K562 (cell line): ENCODE results near the gene GRPEL2. TPM values are rescaled to one million over a fixed set of nuclear protein-coding genes. Genes with fewer than 3 reads are reported as not detected.

Experiments
- ATAC-seq: fragments of 200-7000 bp; cut with Tn5 transposase; 3 replicates; pipeline ENCODE4 v1.9.1; 2020; ENCODE audit warnings: moderate library complexity
- Bru-seq: library from RNA; stranded (reverse); fragments of 400-500 nt; gene quantifications from one replicate; lab custom pipeline; 2021; lab: Mats Ljungman, UMichigan
- BruChase-seq, 2 experiments: library from RNA; stranded (reverse); fragments of 400-500 nt; gene quantifications; one replicate each; lab custom pipeline; 2021; lab: Mats Ljungman, UMichigan
- BruUV-seq: library from RNA; stranded (reverse); fragments of 400-500 nt; replicated peaks from 2 replicates; lab custom pipeline; 2021; lab: Mats Ljungman, UMichigan
- CTCF ChIA-PET: fragments of 300-600 bp; formaldehyde crosslinking; extraction: SDS; loops from one replicate; lab custom pipeline; 2021; ENCODE audit warnings: low intra/inter-chr PET ratio; lab: Yijun Ruan, JAX
- POLR2A ChIA-PET: fragments of 300-600, 350-650 bp; sonication (Branson Sonifier 250); formaldehyde crosslinking; extraction: SDS; loops from one replicate; lab custom pipeline; 2021; ENCODE audit warnings: antibody characterized with exemption, inconsistent platforms; lab: Yijun Ruan, JAX
- DNase-seq, 4 experiments: peaks; one replicate each; pipeline versions ENCODE4 v3.0.0 to v3.0.0-alpha.2; 2011 to 2018; ENCODE audit warnings: low spot score in 3 of 4, mixed read lengths in 3 of 4; ENCODE audit errors: extremely low read depth in 1 of 4
- FAIRE-seq: peaks from 2 replicates; lab custom pipeline; 2011; peaks lifted over from hg19 to GRCh38; lab: Jason Lieb, UNC
- H2AFZ ChIP-seq: 2 replicates; pipeline ENCODE4 v1.6.0; 2011; ENCODE audit warnings: low read depth, low read length, control low read depth, inconsistent platforms
- H3K27ac ChIP-seq: fragments of 200-600 bp; 3 replicates; pipeline ENCODE4 v1.8.0; 2011; ENCODE audit warnings: low read depth, mild to moderate bottlenecking, control low read depth, inconsistent platforms, low read length, moderate library complexity, mixed read lengths; ENCODE audit errors: extremely low read depth
- H3K27me3 ChIP-seq, 2 experiments: fragments of 300-600 bp in 1 of 2; 2 replicates in 1 of 2; 3 replicates in 1 of 2; pipeline versions ENCODE4 v1.6.0 to v1.8.0; 2011; ENCODE audit warnings: inconsistent platforms in 2 of 2, low read length in 2 of 2, mild to moderate bottlenecking in 1 of 2, mixed read lengths in 1 of 2, moderate library complexity in 1 of 2; ENCODE audit not compliant: control insufficient read depth in 2 of 2, insufficient read depth in 2 of 2
- H3K36me3 ChIP-seq: fragments of 300-600 bp; 3 replicates; pipeline ENCODE4 v1.8.0; 2011; ENCODE audit warnings: mild to moderate bottlenecking, low read length, inconsistent platforms; ENCODE audit not compliant: control insufficient read depth, insufficient read depth
- H3K4me1 ChIP-seq, 2 experiments: fragments of 200-600 bp in 1 of 2; replicated peaks in 1 of 2; 2 replicates in 1 of 2; 3 replicates in 1 of 2; pipeline versions ENCODE4 v1.5.1 to v1.8.0; 2011; ENCODE audit warnings: inconsistent platforms in 2 of 2, low read length in 2 of 2, mild to moderate bottlenecking in 1 of 2, mixed read lengths in 1 of 2, moderate library complexity in 1 of 2; ENCODE audit not compliant: control insufficient read depth in 2 of 2, insufficient read depth in 2 of 2
- H3K4me2 ChIP-seq: 2 replicates; pipeline ENCODE4 v1.6.1; 2011; ENCODE audit warnings: low read length, control low read depth, inconsistent platforms, mixed read lengths; ENCODE audit not compliant: insufficient read depth
- H3K4me3 ChIP-seq: fragments of 200-600 bp; sonication (generic), shearing (Covaris generic); 2 replicates; pipeline ENCODE4 v1.5.1; 2016; ENCODE audit warnings: control low read depth, inconsistent platforms
- H3K79me2 ChIP-seq: fragments of 200-600 bp; 3 replicates; pipeline ENCODE4 v1.8.0; 2011; ENCODE audit warnings: low read length, inconsistent platforms; ENCODE audit not compliant: control insufficient read depth, insufficient read depth
- H3K9ac ChIP-seq, 2 experiments: 2 replicates each; pipeline versions ENCODE4 v1.6.0 to v1.6.1; 2011; ENCODE audit warnings: low read depth in 2 of 2, low read length in 2 of 2, control low read depth in 1 of 2, inconsistent platforms in 1 of 2, mild to moderate bottlenecking in 1 of 2, mixed read lengths in 1 of 2; ENCODE audit not compliant: insufficient read depth in 1 of 2
- H3K9me1 ChIP-seq: one replicate; pipeline ENCODE4 v1.6.0; 2011; ENCODE audit warnings: inconsistent platforms, mild to moderate bottlenecking, low read length, moderate library complexity; ENCODE audit not compliant: control insufficient read depth, insufficient read depth
- H3K9me3 ChIP-seq: replicated peaks from 2 replicates; pipeline ENCODE4 v1.5.1; 2011; ENCODE audit warnings: low read depth, low read length, inconsistent platforms; ENCODE audit not compliant: control insufficient read depth, insufficient read depth
- H4K20me1 ChIP-seq: replicated peaks from 2 replicates; pipeline ENCODE4 v1.6.1; 2011; ENCODE audit warnings: low read length, inconsistent platforms, mixed read lengths; ENCODE audit not compliant: control insufficient read depth, insufficient read depth
- CC2D1A ChIP-seq: fragments of 450-650 bp; IDR thresholded peaks from 2 replicates; pipeline ENCODE4 v1.6.1; 2017; ENCODE audit warnings: mild to moderate bottlenecking
- CHD1 ChIP-seq: fragments of 200-600 bp; sonication (generic); IDR thresholded peaks from one replicate; pipeline ENCODE4 v1.6.1; 2012; ENCODE audit warnings: mild to moderate bottlenecking, moderate library complexity, low read length, inconsistent platforms
- CREM ChIP-seq: IDR thresholded peaks from 2 replicates; pipeline ENCODE4 v1.6.1; 2014; ENCODE audit warnings: antibody characterized with exemption, low read depth
- ELF2 ChIP-seq: fragments of 250-450 bp; sonication (Bioruptor Pico); IDR thresholded peaks from 2 replicates; pipeline ENCODE4 v1.5.0; 2021; ENCODE audit warnings: mild to moderate bottlenecking
- ILF3 ChIP-seq: fragments of 450-650 bp; IDR thresholded peaks from 2 replicates; pipeline ENCODE4 v1.6.1; 2018; ENCODE audit warnings: antibody characterized with exemption, mild to moderate bottlenecking, moderate library complexity, borderline replicate concordance
- KDM1A ChIP-seq, 2 experiments: fragments of 450-650 bp; IDR thresholded peaks; 2 replicates each; pipeline ENCODE4 v1.6.1; 2016; ENCODE audit warnings: mild to moderate bottlenecking in 2 of 2
- STAT5B ChIP-seq: fragments of 250-450 bp; sonication (Bioruptor Pico); IDR thresholded peaks from 2 replicates; pipeline ENCODE4 v1.8.0; 2021; ENCODE audit warnings: mild to moderate bottlenecking, inconsistent platforms
- TEAD1 ChIP-seq, 2 experiments: fragments of 450-650 bp in 1 of 2; sonication (generic) in 1 of 2; formaldehyde crosslinking; IDR thresholded peaks; 2 replicates each; pipeline versions ENCODE4 v1.4.0 to v1.8.0; 2020 to 2022; ENCODE audit warnings: mild to moderate bottlenecking in 2 of 2, missing genetic modification reagents in 1 of 2
- YBX1 ChIP-seq: fragments of 450-650 bp; IDR thresholded peaks from 2 replicates; pipeline ENCODE4 v1.7.1; 2016; ENCODE audit warnings: mild to moderate bottlenecking
- ZNF766 ChIP-seq: fragments of 200-800 bp; sonication (Bioruptor generic); conservative IDR thresholded peaks from 2 replicates; pipeline ENCODE4 v1.6.1; 2016; ENCODE audit warnings: missing genetic modification characterization, missing compliant biosample characterization
- WGBS: fragments of 100-300 bp; shearing (Covaris generic); methylation state at CpG from one replicate; pipeline ENCODE4 v1.1.6; 2016; ENCODE audit warnings: low coverage, mixed read lengths; ENCODE audit not compliant: insufficient coverage; ENCODE audit errors: missing lambda C conversion rate; 5-methylcytosine and 5-hydroxymethylcytosine counted together
- in situ Hi-C: fragments of 300-500 bp; cut with MboI; formaldehyde crosslinking; loops from 4 replicates; pipeline ENCODE4 v1.15.0; 2018; ENCODE audit warnings: inconsistent platforms, mixed read lengths
- intact Hi-C: fragments of 100-400 bp; cut with micrococcal nuclease; formaldehyde crosslinking; loops from 2 replicates; pipeline ENCODE4 v1.14.2; 2022
- long read RNA-seq, 3 experiments: library from polyadenylated mRNA in 2 of 3; library from RNA in 1 of 3; unstranded in 2 of 3; stranded (forward) in 1 of 3; transcript quantifications; one replicate each; pipeline ENCODE4 v2.0.0, GENCODE V29; 2019 to 2022
- polyA minus RNA-seq, 3 experiments: library from RNA; depleted of rRNA, polyadenylated mRNA; stranded (reverse); fragments of >200 nt; gene quantifications; 2 replicates each; pipeline ENCODE4 v1.2.3, GENCODE V29; 2011
- polyA plus RNA-seq, 8 experiments: library from polyadenylated mRNA; depleted of rRNA in 4 of 8; stranded (reverse) in 5 of 8; unstranded in 3 of 8; fragments of >200 nt; fragmentation: Nextera tagmentation in 2 of 8; fragmentation: Illumina TruSeq in 1 of 8; extraction: Ambion mirVana in 2 of 8; extraction: Trizol in 1 of 8; gene quantifications; 2 replicates each; pipeline versions ENCODE4 v1.2.1 to v1.2.3, GENCODE V29; 2011 to 2014; ENCODE audit warnings: inconsistent platforms in 1 of 8, missing spikeins in 1 of 8
- total RNA-seq, 7 experiments: library from RNA; depleted of rRNA in 6 of 7; stranded (reverse); fragments of >200 nt in 6 of 7; fragmentation: Illumina TruSeq in 2 of 7; extraction: Trizol in 2 of 7; gene quantifications; 2 replicates each; pipeline versions ENCODE4 v1.2.1 to v1.2.3, GENCODE V29; 2011 to 2021; ENCODE audit warnings: low replicate concordance in 1 of 7
- TF ChIP-seq, protein P1 (sequence below): fragments of 450-650 bp; conservative IDR thresholded peaks from 2 replicates; pipeline ENCODE4 v1.6.1; 2016; ENCODE audit warnings: missing genetic modification characterization, low read depth, mild to moderate bottlenecking, control low read depth, missing compliant biosample characterization
- TF ChIP-seq, protein P2 (sequence below): fragments of 450-650 bp; formaldehyde crosslinking; IDR thresholded peaks from 2 replicates; pipeline ENCODE4 v1.4.0; 2022; ENCODE audit warnings: missing genetic modification characterization

GRPEL2 gene, protein sequence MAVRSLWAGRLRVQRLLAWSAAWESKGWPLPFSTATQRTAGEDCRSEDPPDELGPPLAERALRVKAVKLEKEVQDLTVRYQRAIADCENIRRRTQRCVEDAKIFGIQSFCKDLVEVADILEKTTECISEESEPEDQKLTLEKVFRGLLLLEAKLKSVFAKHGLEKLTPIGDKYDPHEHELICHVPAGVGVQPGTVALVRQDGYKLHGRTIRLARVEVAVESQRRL
- total RNA-seq (2011; cell fraction: chromatin; rRNA removed; ENCODE audit: low replicate concordance) = 19.7 and 30.9 TPM in 2 replicates
- 10.5 and 12.1 TPM in 2 replicates for total RNA-seq (2011; cell fraction: nucleolus; rRNA removed)
- 21.0 and 33.4 TPM in 2 replicates for total RNA-seq (2011; cell fraction: nucleoplasm; rRNA removed)
- total RNA-seq (2014; rRNA removed) (26.1 and 27.6 TPM in 2 replicates), total RNA-seq (2014; rRNA removed; fragmentation: Illumina TruSeq; extraction: Trizol) (35.8 and 44.2 TPM in 2 replicates), total RNA-seq (2015; rRNA removed; fragmentation: Illumina TruSeq; extraction: Trizol) (19.4 and 23.2 TPM in 2 replicates), total RNA-seq (2021) (37.8 and 40.5 TPM in 2 replicates), polyA plus RNA-seq (2011; rRNA removed) (29.1 and 31.0 TPM in 2 replicates), polyA plus RNA-seq (2014; fragmentation: Illumina TruSeq; extraction: Trizol) (23.0 and 23.4 TPM in 2 replicates), polyA plus RNA-seq (2014; fragmentation: Nextera tagmentation; extraction: Ambion mirVana) (10 to 100 TPM; 11.2 to 17.1 TPM), polyA plus RNA-seq (2014; rRNA removed) (25.8 and 26.4 TPM in 2 replicates), polyA minus RNA-seq (2011; rRNA and poly(A)+ RNA removed) (40.6 and 45.9 TPM in 2 replicates), Bru-seq, nascent RNA (percentile 98 among the genes with signal in this experiment), BruChase-seq, experiment 1, labeled RNA remaining after a 2-hour chase (percentile 99 among the genes with signal in this experiment), BruChase-seq, experiment 2, labeled RNA remaining after a 6-hour chase (percentile 99 among the genes with signal in this experiment)
- polyA plus RNA-seq (2011; cell fraction: cytosol; rRNA removed) = 4.9 and 14.0 TPM in 2 replicates
- 14.6 and 16.7 TPM in 2 replicates for polyA plus RNA-seq (2011; cell fraction: nucleus; rRNA removed)
- polyA plus RNA-seq (2012) = 8.6 and 9.6 TPM in 2 replicates
- polyA minus RNA-seq (2011; cell fraction: cytosol; rRNA and poly(A)+ RNA removed) = 19.4 and 28.1 TPM in 2 replicates
- polyA minus RNA-seq (2011; cell fraction: nucleus; rRNA and poly(A)+ RNA removed) = 11.2 and 19.1 TPM in 2 replicates
- long read RNA-seq, experiment 1, full-length matches to known transcripts = 38 of 98 reads
- long read RNA-seq, experiment 1, partial matches to known transcripts = 58 of 98 reads
- long read RNA-seq, experiment 1, other reads (novel, unspliced or antisense) = 2 of 98 reads
- long read RNA-seq, experiment 2, full-length matches to known transcripts = 4 of 14 reads
- long read RNA-seq, experiment 2, partial matches to known transcripts = 0 of 14 reads
- long read RNA-seq, experiment 2, other reads (novel, unspliced or antisense) = 10 of 14 reads
- long read RNA-seq, experiment 3, full-length matches to known transcripts = 4 of 7 reads
- long read RNA-seq, experiment 3, partial matches to known transcripts = 0 of 7 reads
- long read RNA-seq, experiment 3, other reads (novel, unspliced or antisense) = 3 of 7 reads

DNA sequence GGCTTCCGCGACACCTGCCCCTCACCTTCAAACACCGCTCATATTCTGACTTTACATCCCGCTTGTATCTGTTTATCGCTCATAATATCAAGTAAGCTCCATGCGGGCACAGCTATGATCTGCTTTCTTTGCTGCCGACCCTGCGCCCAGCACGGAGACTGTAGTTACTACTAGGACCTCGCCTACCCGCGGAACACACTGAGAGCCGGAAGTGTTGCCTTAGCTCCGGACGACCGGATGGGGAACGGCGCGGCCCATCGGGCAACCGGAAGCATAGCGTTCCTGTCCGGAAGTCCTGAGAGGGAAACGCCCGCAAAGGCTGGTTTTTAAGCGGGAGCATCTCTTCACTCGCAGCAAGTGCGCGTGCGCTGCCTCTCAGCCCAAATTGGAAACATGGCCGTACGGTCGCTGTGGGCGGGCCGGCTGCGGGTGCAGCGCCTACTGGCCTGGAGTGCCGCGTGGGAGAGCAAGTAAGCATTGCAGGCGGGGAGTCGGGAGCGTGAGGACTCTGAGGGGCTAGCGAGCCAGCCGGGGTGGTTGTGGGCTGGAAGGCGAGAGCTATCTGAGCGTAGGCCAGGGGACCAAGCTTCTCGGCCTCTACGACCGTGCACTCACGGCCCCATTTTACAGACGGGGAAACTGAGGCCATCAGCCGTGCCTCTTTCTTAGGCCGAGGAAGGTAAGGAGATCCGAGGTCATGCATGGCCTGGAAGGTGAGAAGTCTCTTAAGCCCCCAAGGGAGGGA is at the start of gene GRPEL2:
GRPEL2 (plus strand) TSS at position 353 of the 745 bp plus-strand sequence; CDS start at position 394, 41 bp downstream.
- H3K4me1 ChIP-seq = peaks cover 7 to 21% of the 10 kb centered on the region in 2 experiments; a peak in 3 of 5 replicates
- peak within 1 kb of the TSS; percentile 97 for H3K9ac ChIP-seq
- POLR2A ChIA-PET = interaction anchor here (0.7 to 4.7 kb wide), 14 partner anchors 10 to 257 kb away, joined by 3 to 87 read pairs (median 4); partner anchors contain the start of genes CSNK1A1 and PCYOX1L
- peak; percentile 90 to 96 for TF ChIP-seq KDM1A (IDR thresholded peaks at IDR 0.05)
- TF ChIP-seq ILF3 = no peak
- TF ChIP-seq, protein P1, sequence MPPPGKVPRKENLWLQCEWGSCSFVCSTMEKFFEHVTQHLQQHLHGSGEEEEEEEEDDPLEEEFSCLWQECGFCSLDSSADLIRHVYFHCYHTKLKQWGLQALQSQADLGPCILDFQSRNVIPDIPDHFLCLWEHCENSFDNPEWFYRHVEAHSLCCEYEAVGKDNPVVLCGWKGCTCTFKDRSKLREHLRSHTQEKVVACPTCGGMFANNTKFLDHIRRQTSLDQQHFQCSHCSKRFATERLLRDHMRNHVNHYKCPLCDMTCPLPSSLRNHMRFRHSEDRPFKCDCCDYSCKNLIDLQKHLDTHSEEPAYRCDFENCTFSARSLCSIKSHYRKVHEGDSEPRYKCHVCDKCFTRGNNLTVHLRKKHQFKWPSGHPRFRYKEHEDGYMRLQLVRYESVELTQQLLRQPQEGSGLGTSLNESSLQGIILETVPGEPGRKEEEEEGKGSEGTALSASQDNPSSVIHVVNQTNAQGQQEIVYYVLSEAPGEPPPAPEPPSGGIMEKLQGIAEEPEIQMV (tag) = peak; percentile 64; the same call in 1 of the 2 replicates
- peak; percentile 95 for TF ChIP-seq CHD1
- TF ChIP-seq CC2D1A = peak; percentile 26; the same call in 1 of the 2 replicates
- no peak for TF ChIP-seq YBX1
- TF ChIP-seq STAT5B (CRISPR knock-in tag) = no peak
- TF ChIP-seq TEAD1 (CRISPR knock-in tag; IDR thresholded peaks at IDR 0.05) = peak in 1 of 2 experiments; percentile 52; a peak in 2 of 4 replicates
- TF ChIP-seq, protein P2, sequence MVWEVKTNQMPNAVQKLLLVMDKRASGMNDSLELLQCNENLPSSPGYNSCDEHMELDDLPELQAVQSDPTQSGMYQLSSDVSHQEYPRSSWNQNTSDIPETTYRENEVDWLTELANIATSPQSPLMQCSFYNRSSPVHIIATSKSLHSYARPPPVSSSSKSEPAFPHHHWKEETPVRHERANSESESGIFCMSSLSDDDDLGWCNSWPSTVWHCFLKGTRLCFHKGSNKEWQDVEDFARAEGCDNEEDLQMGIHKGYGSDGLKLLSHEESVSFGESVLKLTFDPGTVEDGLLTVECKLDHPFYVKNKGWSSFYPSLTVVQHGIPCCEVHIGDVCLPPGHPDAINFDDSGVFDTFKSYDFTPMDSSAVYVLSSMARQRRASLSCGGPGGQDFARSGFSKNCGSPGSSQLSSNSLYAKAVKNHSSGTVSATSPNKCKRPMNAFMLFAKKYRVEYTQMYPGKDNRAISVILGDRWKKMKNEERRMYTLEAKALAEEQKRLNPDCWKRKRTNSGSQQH (CRISPR knock-in tag) = peak; percentile 60; the same call in 1 of the 2 replicates
- TF ChIP-seq ELF2 = peak; percentile 91
- peak; percentile 61; the same call in 1 of the 2 replicates for TF ChIP-seq CREM
- peak; percentile 50 for TF ChIP-seq ZNF766

More for the DNA sequence above, at the start of gene GRPEL2:
- peaks cover 35% of the 10 kb centered on the region for H3K36me3 ChIP-seq
- WGBS = under 1% methylated on average over 51 of the region's 54 CpGs
- no peaks in the 10 kb centered on the region for H3K9me1 ChIP-seq
- TSS peak; percentile 52 for BruUV-seq
- FAIRE-seq (peak; percentile 96), ATAC-seq (peak; percentile 97), DNase-seq (peak; percentile 92 to 99 (median 94))
- no peaks in the 10 kb centered on the region for H4K20me1 ChIP-seq
- intact Hi-C loops = loop anchor here (1.0 kb wide), 1 partner anchor 24 kb away; no protein-coding TSS in a partner anchor
- peak within 1 kb of the TSS; percentile 99 for H3K4me2 ChIP-seq
- H3K27me3 ChIP-seq = no peaks in the 10 kb centered on the region
- H2AFZ ChIP-seq = peak within 1 kb of the TSS; percentile 97
- H3K9me3 ChIP-seq = no peaks in the 10 kb centered on the region
- H3K27ac ChIP-seq = peak within 1 kb of the TSS; percentile 92
- peak within 1 kb of the TSS; percentile 82 for H3K4me3 ChIP-seq
- in situ Hi-C loops = no loop called here
- CTCF ChIA-PET = no interaction called here
- peaks cover 46% of the 10 kb centered on the region for H3K79me2 ChIP-seq
